ENCODE data around the gene TAB2. TPM values are rescaled to one million over a fixed set of nuclear protein-coding genes. Genes with fewer than 3 reads are reported as not detected.

TAB2 gene
- total and polyA plus RNA-seq, 8 donors = 49.3 to 103 (median 86.5) TPM

GRCh38 chr6:149452037-149452939 is 134.8 kb downstream of the TAB2 start:
- Histone ChIP-seq H3K9me3 (no peaks in the 10 kb centered on the region), H3K27ac (no peak overlapping the region), H3K4me1 (peaks cover 20 to 41% of the 10 kb centered on the region in 2 donors), H3K36me3 (no peaks in the 10 kb centered on the region), H3K4me3 (no peak overlapping the region), H3K27me3 (peaks cover 6 to 22% of the 10 kb centered on the region in 2 donors)
- DNase-seq (peak in 1 of 4 donors; percentile 21), ATAC-seq (no peak)
- intact Hi-C loops (cut with DNase I) = no loop called here
- no peak for TF ChIP-seq CTCF (IDR thresholded peaks at IDR 0.05)

GRCh38 chr6:149453597-149454345 is 136.3 kb downstream of the TAB2 start:
- peaks cover 6 to 22% of the 10 kb centered on the region in 2 donors for H3K27me3 ChIP-seq
- ATAC-seq (no peak), DNase-seq (peak in 1 of 4 donors; percentile 32)
- no peak overlapping the region for H3K4me3 ChIP-seq
- peaks cover 20 to 41% of the 10 kb centered on the region in 2 donors for H3K4me1 ChIP-seq
- TF ChIP-seq CTCF (IDR thresholded peaks at IDR 0.05) = no peak
- peak overlapping the region; percentile 57 to 67 for H3K27ac ChIP-seq
- H3K36me3 ChIP-seq = no peaks in the 10 kb centered on the region
- intact Hi-C loops (cut with DNase I) = no loop called here
- no peaks in the 10 kb centered on the region for H3K9me3 ChIP-seq

GRCh38 chr6:149454346-149454848 is 136.9 kb downstream of the TAB2 start:
- intact Hi-C loops (cut with DNase I) = no loop called here
- peaks cover 20 to 41% of the 10 kb centered on the region in 2 donors for H3K4me1 ChIP-seq

GRCh38 chr6:149455031-149455732 is 137.7 kb downstream of the TAB2 start:
- no peak overlapping the region for H3K4me3 ChIP-seq
- H3K27ac ChIP-seq = peak overlapping the region; percentile 57 to 72
- no peaks in the 10 kb centered on the region for H3K9me3 ChIP-seq
- ATAC-seq = peak; percentile 41
- H3K27me3 ChIP-seq = peaks cover 6 to 20% of the 10 kb centered on the region in 2 donors
- no peaks in the 10 kb centered on the region for H3K36me3 ChIP-seq
- no peak for TF ChIP-seq CTCF (IDR thresholded peaks at IDR 0.05)
- peaks cover 20 to 38% of the 10 kb centered on the region in 2 donors for H3K4me1 ChIP-seq
- peak in 1 of 4 donors; percentile 35 for DNase-seq
- intact Hi-C loops (cut with DNase I) = no loop called here

More at GRCh38 chr6:149454346-149454848, 136.9 kb downstream of the TAB2 start:
- Histone ChIP-seq H3K9me3 (no peaks in the 10 kb centered on the region), H3K27me3 (peaks cover 6 to 22% of the 10 kb centered on the region in 2 donors), H3K27ac (peak overlapping the region; percentile 57 to 72), H3K36me3 (no peaks in the 10 kb centered on the region), H3K4me3 (no peak overlapping the region)
- DNase-seq (peak; percentile 87 to 93 (median 91)), ATAC-seq (peak; percentile 87)
- TF ChIP-seq CTCF (IDR thresholded peaks at IDR 0.05) = no peak

Data from left lung (tissue), 10 donors.